Cerebellar nuclear complex (tissue), 1 donor: Measurements from ENCODE around the gene PAK5.
"Not testable (repeated sequence)": the region's sequence is repeated elsewhere in the genome, so short reads cannot be mapped to it uniquely, and the experiment has no call there.

Source experiments
- DNase-seq, 2 experiments: peaks; one replicate each; lab custom pipeline; 2025; lab: John Stamatoyannopoulos, UW

The PAK5 gene

GRCh38 chr20:9685011-9685410 lies 153.9 kb downstream of the PAK5 start:
- no peak for DNase-seq

DNA sequence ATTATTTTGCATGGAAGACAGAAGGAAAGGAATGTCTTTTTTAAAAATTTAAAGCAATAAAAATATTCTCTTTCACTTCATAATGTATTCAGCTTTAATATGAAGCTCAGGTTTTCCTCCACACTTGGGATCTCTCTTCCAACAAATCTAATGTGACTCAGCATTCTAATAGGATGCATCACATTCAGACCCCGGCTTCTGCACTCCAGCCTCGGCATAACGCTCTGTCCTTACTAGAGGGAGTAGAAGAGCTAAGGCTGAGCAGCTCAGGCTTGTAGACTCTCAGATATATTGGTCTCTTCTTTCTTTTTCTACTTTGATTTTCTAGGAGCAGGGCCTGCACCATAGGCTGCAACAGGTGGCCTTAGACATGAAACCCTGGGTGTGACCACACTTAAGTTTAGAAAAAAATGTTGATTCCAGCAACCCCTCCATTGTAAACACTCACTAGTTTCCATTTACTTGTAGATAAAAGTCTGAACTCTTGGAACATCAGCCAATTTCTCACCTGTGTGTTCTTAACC lies 161.7 kb downstream of the PAK5 start:
- DNase-seq: no peak

GRCh38 chr20:9672981-9673380 lies 165.9 kb downstream of the PAK5 start:
- peak in 1 of 2 experiments; percentile 56 for DNase-seq

DNA sequence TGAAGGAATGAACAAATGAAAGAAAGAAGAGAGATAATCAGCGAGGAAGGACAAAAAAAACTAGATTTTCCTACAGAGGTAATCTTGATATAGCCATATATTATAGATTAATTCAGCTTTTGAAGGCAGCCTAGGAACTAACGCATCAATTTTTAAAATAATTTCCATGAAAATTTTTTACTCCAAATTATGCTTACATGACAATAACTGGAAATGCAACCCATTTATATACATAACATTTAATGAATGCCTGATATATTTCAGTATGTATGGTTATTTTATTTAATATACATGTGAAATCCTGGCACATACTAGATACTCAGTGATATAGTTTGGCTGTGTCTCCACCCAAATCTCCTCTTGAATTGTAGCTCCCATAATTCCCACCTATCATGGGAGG lies 166.8 kb downstream of the PAK5 start:
- DNase-seq: no peak

GRCh38 chr20:9668381-9668780 lies 170.5 kb downstream of the PAK5 start:
- peak; percentile 57 to 85 for DNase-seq

DNA sequence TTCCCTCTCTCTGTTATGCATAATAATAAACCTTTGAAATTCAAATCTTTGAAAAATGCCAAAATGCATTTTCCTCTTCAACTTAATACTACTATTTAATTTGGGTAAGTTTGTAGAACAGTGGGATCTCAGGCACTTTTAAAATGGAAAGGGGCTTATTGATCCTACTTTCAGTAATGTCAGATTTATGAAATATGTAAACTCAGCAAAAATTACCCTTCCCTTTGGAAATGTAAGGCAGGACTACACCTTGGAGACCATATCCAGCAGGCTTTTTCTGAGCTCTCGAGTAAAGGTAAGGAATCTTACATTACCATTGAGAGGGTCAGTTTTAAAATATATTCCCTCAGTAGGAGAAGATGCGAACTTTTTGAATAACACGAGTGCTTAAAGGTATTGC lies 175.5 kb downstream of the PAK5 start:
- no peak for DNase-seq

DNA sequence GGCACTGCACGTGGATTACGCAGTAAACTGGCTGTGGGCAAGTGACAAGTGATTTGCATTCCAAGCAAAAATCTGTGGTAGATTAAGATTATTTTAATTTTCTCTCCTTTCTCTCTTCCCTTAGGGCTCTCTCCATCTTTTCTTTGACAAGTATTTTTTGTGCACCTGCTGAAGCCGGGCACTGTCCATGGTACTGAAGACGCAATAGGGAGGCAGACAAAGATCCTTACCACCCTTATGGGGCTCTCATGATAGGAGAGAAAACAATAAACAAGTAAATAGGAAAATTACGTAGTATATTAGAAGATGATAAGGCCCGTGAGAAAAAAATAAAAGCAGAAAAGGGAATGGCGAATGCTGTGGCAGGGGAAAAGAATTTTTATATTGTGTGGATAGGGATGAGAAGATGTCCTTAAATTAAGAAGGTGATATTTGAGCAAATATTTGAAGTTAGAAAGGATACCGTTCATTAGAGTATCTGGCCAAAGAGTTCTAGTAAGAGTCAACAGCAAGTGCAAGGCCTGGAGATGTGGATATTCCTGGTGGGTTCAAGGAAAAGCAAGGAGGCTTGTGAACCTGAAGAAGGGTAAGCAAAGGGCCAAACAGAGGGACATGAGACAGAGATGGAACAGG lies 178.5 kb downstream of the PAK5 start:
- DNase-seq: no peak

GRCh38 chr20:9647741-9648140 lies 191.1 kb downstream of the PAK5 start:
- DNase-seq: peak in 1 of 2 experiments; percentile 48

- no peak for DNase-seq
Measured at GRCh38 chr20:9646375-9646774, 192.5 kb downstream of the PAK5 start.

- DNase-seq: no peak
Measured at GRCh38 chr20:9642882-9643281, 196.0 kb downstream of the PAK5 start.

DNA sequence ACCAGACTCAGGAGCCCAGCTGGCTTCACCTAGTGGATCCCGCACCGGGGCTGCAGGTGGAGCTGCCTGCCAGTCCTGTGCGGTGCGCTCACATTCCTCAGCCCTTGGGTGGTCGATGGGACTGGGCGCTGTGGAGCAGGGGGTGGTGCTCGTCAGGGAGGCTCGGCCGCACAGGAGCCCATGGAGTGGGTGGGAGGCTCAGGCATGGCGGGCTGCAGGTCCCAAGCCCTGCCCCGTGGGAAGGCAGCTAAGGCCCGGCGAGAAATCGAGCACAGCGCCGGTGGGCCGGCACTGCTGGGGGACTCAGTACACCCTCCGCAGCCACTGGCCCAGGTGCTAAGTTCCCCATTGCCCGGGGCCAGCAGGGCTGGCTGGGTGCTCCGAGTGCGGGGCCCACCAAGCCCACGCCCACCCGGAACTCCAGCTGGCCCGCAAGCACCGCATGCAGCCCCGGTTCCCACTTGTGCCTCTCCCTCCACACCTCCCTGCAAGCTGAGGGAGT lies 197.3 kb downstream of the PAK5 start:
- not testable (repeated sequence) for DNase-seq

- DNase-seq: no peak
Measured at GRCh38 chr20:9637889-9638288, 201.0 kb downstream of the PAK5 start.

- DNase-seq: no peak
Measured at GRCh38 chr20:9635750-9636149, 203.1 kb downstream of the PAK5 start.

- DNase-seq: no peak
Measured at GRCh38 chr20:9634327-9634726, 204.5 kb downstream of the PAK5 start.

DNA sequence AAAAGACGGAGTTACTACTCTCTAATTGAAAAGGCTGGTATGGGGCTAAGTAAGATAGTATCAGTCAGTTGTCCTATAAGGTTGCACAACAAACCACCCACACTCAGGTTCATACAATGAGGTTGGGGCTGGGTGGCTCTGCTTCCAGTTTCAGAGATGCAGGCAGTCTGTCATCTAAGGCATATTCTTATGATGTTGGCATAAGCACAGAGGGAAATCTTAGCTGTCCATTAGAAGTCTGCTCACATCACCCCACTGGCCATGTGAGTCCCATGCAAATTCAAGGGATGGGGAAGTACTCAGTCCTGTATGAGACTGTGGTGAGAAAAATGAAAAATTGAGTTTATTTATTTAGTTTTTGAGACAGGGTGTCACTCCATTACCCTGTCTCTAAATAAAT lies 205.9 kb downstream of the PAK5 start:
- DNase-seq: no peak

- DNase-seq: no peak
Measured at GRCh38 chr20:9632265-9632664, 206.6 kb downstream of the PAK5 start.

GRCh38 chr20:9630554-9630953 lies 208.3 kb downstream of the PAK5 start:
- no peak for DNase-seq

GRCh38 chr20:9629831-9630230 lies 209.0 kb downstream of the PAK5 start:
- DNase-seq: no peak

DNA sequence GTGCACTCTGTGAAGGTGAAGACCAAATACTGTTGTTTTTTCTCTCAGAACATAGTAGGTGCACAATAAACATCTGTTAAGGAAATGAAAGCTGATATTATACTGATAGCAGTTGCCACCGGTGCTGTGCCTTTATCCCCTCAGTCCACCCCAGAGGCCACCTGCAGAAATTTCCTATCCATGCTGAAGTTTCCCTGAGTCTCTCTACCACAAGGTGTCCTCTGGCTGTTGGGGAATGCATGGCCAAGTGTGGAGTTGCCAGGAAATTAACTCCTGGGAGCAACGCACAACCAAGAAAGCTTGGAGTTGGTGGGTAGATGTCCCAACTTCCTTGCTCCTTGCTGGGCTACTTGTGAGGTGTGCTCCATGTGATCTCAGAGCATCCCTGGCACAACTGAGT lies 210.3 kb downstream of the PAK5 start:
- DNase-seq: no peak

- no peak for DNase-seq
Measured at GRCh38 chr20:9628141-9628540, 210.7 kb downstream of the PAK5 start.

GRCh38 chr20:9627219-9627618 lies 211.7 kb downstream of the PAK5 start:
- DNase-seq: no peak

DNA sequence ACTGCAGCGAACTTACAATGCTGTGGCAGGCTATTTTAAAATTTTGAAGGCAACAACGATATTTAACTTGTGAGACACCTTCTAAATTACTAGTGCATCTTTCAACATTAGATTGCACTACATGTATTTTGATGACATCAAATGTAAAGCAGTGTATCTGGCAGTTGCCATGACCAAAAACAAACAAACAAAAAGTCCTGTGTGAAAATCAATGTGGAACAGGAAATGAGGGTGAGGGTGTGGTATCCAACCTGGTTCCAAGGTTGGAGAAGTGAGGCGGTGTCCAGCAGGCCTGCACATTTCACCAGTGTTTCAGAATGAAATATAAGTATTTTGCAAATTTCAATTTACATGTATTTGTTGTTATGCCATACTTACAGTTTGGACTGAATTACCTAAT lies 212.5 kb downstream of the PAK5 start:
- DNase-seq: no peak

- peak in 1 of 2 experiments; percentile 85 for DNase-seq
Measured at GRCh38 chr20:9617940-9618339, 220.9 kb downstream of the PAK5 start.
